ENCODE results near the gene GTF2IRD1. TPM values are rescaled to one million over a fixed set of nuclear protein-coding genes. Genes with fewer than 3 reads are reported as not detected.

The GTF2IRD1 gene
- total and polyA plus RNA-seq, 2 experiments from 2014 or later: 28.7 to 37.1 TPM

GRCh38 chr7:74633451-74633921, 179.8 kb downstream of the GTF2IRD1 start (continued):
- TF ChIP-seq ZNF462 (CRISPR knock-in tag; IDR thresholded peaks at IDR 0.05) (no peak), NANOG (IDR thresholded peaks at IDR 0.05; ENCODE audit: borderline replicate concordance) (no peak), POLR2AphosphoS5 (IDR thresholded peaks at IDR 0.05; ENCODE audit: low read depth) (no peak), JUNB (IDR thresholded peaks at IDR 0.05; ENCODE audit: unreplicated experiment) (no peak), ZNF114 (CRISPR knock-in tag; IDR thresholded peaks at IDR 0.05) (no peak), CTCF (conservative IDR thresholded peaks at IDR 0.05; ENCODE audit: low read depth in 2 of 2) (no peak)

GRCh38 chr7:74637745-74638144, 184.0 kb downstream of the GTF2IRD1 start:
- Mint-ChIP-seq H3K27me3 (ENCODE audit: insufficient read depth, low read depth, poor library complexity) (peaks cover 3% of the 10 kb centered on the region), H3K9me3 (no peaks in the 10 kb centered on the region), H3K36me3 (ENCODE audit: low read depth) (no peaks in the 10 kb centered on the region), H3K4me1 (no peaks in the 10 kb centered on the region), H3K27ac (no peak overlapping the region), H3K4me3 (no peak overlapping the region)
- no peaks in the 10 kb centered on the region for H3K4me1 ChIP-seq (ENCODE audit: insufficient read depth)
- H3K9me2 ChIP-seq (ENCODE audit: insufficient read depth): no peaks in the 10 kb centered on the region
- no peak overlapping the region for H2AFZ ChIP-seq
- H3K4me3 ChIP-seq: no peak overlapping the region
- DNase-seq (ENCODE audit: low spot score): no peak
- H3K36me3 ChIP-seq (ENCODE audit: insufficient read depth): no peaks in the 10 kb centered on the region
- H3K4me2 ChIP-seq: no peak overlapping the region
- no peaks in the 10 kb centered on the region for H3K79me2 ChIP-seq (replicated peaks; ENCODE audit: insufficient read depth)
- no peak for ATAC-seq
- H3F3A ChIP-seq (replicated peaks; ENCODE audit: low read depth): 0 out of 2 replicates have a peak, but pooled peaks cover 5% of the 10 kb centered on the region
- no peaks in the 10 kb centered on the region for H4K20me1 ChIP-seq (replicated peaks; ENCODE audit: insufficient read depth)
- no peak overlapping the region for H3K27ac ChIP-seq (ENCODE audit: low read depth)
- H3K27me3 ChIP-seq (ENCODE audit: insufficient read depth): no peaks in the 10 kb centered on the region
- TF ChIP-seq CREB1 (CRISPR knock-in tag; IDR thresholded peaks at IDR 0.05; ENCODE audit: low read depth): no peak
- TF ChIP-seq ZNF462 (CRISPR knock-in tag; IDR thresholded peaks at IDR 0.05): no peak
- TF ChIP-seq NANOG (IDR thresholded peaks at IDR 0.05; ENCODE audit: borderline replicate concordance): no peak
- no peak for TF ChIP-seq POLR2AphosphoS5 (IDR thresholded peaks at IDR 0.05; ENCODE audit: low read depth)
- TF ChIP-seq STAT1 (IDR thresholded peaks at IDR 0.05; ENCODE audit: unreplicated experiment): no peak
